Endothelial cell of umbilical vein (primary cell): ENCODE data around the gene OR51E2. TPM values are rescaled to one million over a fixed set of nuclear protein-coding genes. Genes with fewer than 3 reads are reported as not detected.

Experiments used
- BruUV-seq: library from RNA; stranded (reverse); fragments of 400-500 nt; replicated peaks from 2 replicates; lab custom pipeline; 2021; lab: Mats Ljungman, UMichigan
- CTCF ChIA-PET: fragments of 300-600, 350-600 bp; sonication (Branson Sonifier 250); formaldehyde crosslinking; loops from one replicate; lab custom pipeline; 2021; ENCODE audit warnings: antibody characterized with exemption, inconsistent platforms; lab: Charles Lee
- POLR2A ChIA-PET: fragments of 300-600, 350-600 bp; sonication (Branson Sonifier 250); formaldehyde crosslinking; loops from one replicate; lab custom pipeline; 2021; ENCODE audit warnings: antibody characterized with exemption, inconsistent platforms; lab: Charles Lee
- DNase-seq: peaks from one replicate; pipeline ENCODE4 v3.0.0-alpha.2; 2011; ENCODE audit warnings: low read depth, low spot score
- FAIRE-seq: peaks from 2 replicates; lab custom pipeline; 2011; peaks lifted over from hg19 to GRCh38; lab: Jason Lieb, UNC
- H2AFZ ChIP-seq: 2 replicates; pipeline ENCODE4 v1.6.0; 2012; ENCODE audit warnings: low read depth, low read length, control low read depth, inconsistent platforms
- H3K27ac ChIP-seq: 2 replicates; pipeline ENCODE4 v1.5.1; 2011; ENCODE audit warnings: low read depth, mild to moderate bottlenecking, control low read depth, low read length, moderate library complexity; ENCODE audit not compliant: insufficient read depth
- H3K27me3 ChIP-seq, 2 experiments: 2 replicates each; pipeline versions ENCODE4 v1.6.0 to v1.6.1; 2011; ENCODE audit warnings: low read length in 2 of 2, mixed read lengths in 1 of 2; ENCODE audit not compliant: control insufficient read depth in 2 of 2, insufficient read depth in 2 of 2
- H3K36me3 ChIP-seq, 2 experiments: 2 replicates in 1 of 2; 3 replicates in 1 of 2; pipeline ENCODE4 v1.5.1; 2011; ENCODE audit warnings: low read length in 2 of 2, mild to moderate bottlenecking in 1 of 2, moderate library complexity in 1 of 2; ENCODE audit not compliant: control insufficient read depth in 2 of 2, insufficient read depth in 2 of 2; ENCODE audit errors: extremely low read depth in 1 of 2
- H3K4me1 ChIP-seq: 3 replicates; pipeline ENCODE4 v1.5.1; 2011; ENCODE audit warnings: mild to moderate bottlenecking, low read length; ENCODE audit not compliant: control insufficient read depth, insufficient read depth; ENCODE audit errors: extremely low read depth
- H3K4me2 ChIP-seq: 2 replicates; pipeline ENCODE4 v1.6.1; 2011; ENCODE audit warnings: low read length, control low read depth, mixed read lengths; ENCODE audit not compliant: insufficient read depth
- H3K4me3 ChIP-seq, 3 experiments: fragments of 200-600 bp in 1 of 3; sonication (generic), shearing (Covaris generic) in 1 of 3; replicated peaks in 1 of 3; 2 replicates each; pipeline ENCODE4 v1.5.1; 2011 to 2016; ENCODE audit warnings: control low read depth in 3 of 3, low read length in 3 of 3, mild to moderate bottlenecking in 2 of 3, inconsistent platforms in 1 of 3, low read depth in 1 of 3, moderate library complexity in 1 of 3; ENCODE audit not compliant: insufficient read depth in 1 of 3
- H3K79me2 ChIP-seq: 2 replicates; pipeline ENCODE4 v1.6.0; 2012; ENCODE audit warnings: low read length, inconsistent platforms; ENCODE audit not compliant: control insufficient read depth, insufficient read depth
- H3K9ac ChIP-seq: replicated peaks from 2 replicates; pipeline ENCODE3; 2011; ENCODE audit warnings: low read length, control low read depth; ENCODE audit not compliant: insufficient read depth; ENCODE audit errors: extremely low read depth
- H3K9me1 ChIP-seq: replicated peaks from 3 replicates; pipeline ENCODE4 v1.6.0; 2011; ENCODE audit warnings: mild to moderate bottlenecking, low read length; ENCODE audit not compliant: control insufficient read depth, insufficient read depth; ENCODE audit errors: extremely low read depth
- H3K9me3 ChIP-seq: replicated peaks from 2 replicates; pipeline ENCODE4 v1.5.1; 2012; ENCODE audit warnings: low read length, inconsistent platforms; ENCODE audit not compliant: control insufficient read depth, insufficient read depth
- H4K20me1 ChIP-seq: replicated peaks from 2 replicates; pipeline ENCODE3; 2011; ENCODE audit warnings: mild to moderate bottlenecking, low read length; ENCODE audit not compliant: control insufficient read depth, insufficient read depth; ENCODE audit errors: extremely low read depth
- EZH2 ChIP-seq: IDR thresholded peaks from 2 replicates; pipeline ENCODE4 v1.6.1; 2012; ENCODE audit warnings: borderline replicate concordance, low read depth, mild to moderate bottlenecking, moderate library complexity, low read length, inconsistent platforms; ENCODE audit not compliant: severe bottlenecking
- FOS ChIP-seq: IDR thresholded peaks from 2 replicates; pipeline ENCODE4 v1.6.1; 2011; ENCODE audit warnings: mild to moderate bottlenecking, low read length, moderate library complexity, borderline replicate concordance; ENCODE audit not compliant: insufficient read depth
- GATA2 ChIP-seq: IDR thresholded peaks from 2 replicates; pipeline ENCODE4 v1.7.0; 2011; ENCODE audit warnings: low read depth, mild to moderate bottlenecking, moderate library complexity, mixed read lengths, low read length; ENCODE audit not compliant: insufficient read length, insufficient read depth
- JUN ChIP-seq: IDR thresholded peaks from 2 replicates; pipeline ENCODE4 v1.6.1; 2011; ENCODE audit warnings: borderline replicate concordance, low read depth; ENCODE audit not compliant: insufficient read length, insufficient read depth
- MYC ChIP-seq: IDR thresholded peaks from one replicate; pipeline ENCODE4 v1.6.1; 2011; ENCODE audit warnings: mild to moderate bottlenecking, low read depth, low read length
- POLR2A ChIP-seq: IDR thresholded peaks from 2 replicates; pipeline ENCODE4 v1.6.1; 2012; ENCODE audit warnings: low read depth, mild to moderate bottlenecking, control low read depth, low read length
- POLR2AphosphoS5 ChIP-seq: IDR thresholded peaks from 2 replicates; pipeline ENCODE4 v1.6.1; 2012; ENCODE audit warnings: low read depth, mild to moderate bottlenecking, control low read depth, low read length, moderate library complexity; ENCODE audit not compliant: insufficient read depth
- dilution Hi-C: fragments of 300-500 bp; cut with MboI; formaldehyde crosslinking; loops from one replicate; pipeline ENCODE4 v1.15.0; 2019; ENCODE audit warnings: low sequenced_read_pairs; ENCODE audit not compliant: extremely low pct_ligation_motif_present
- intact Hi-C: fragments of 100-400 bp; cut with micrococcal nuclease; formaldehyde crosslinking; loops from one replicate; pipeline ENCODE4 v1.10.0; 2022
- polyA plus RNA-seq, 4 experiments: library from polyadenylated mRNA; depleted of rRNA in 3 of 4; stranded (reverse) in 3 of 4; unstranded in 1 of 4; fragments of >200 nt; gene quantifications; 2 replicates each; pipeline versions ENCODE4 v1.2.1 to v1.2.3, GENCODE V29; 2011 to 2012; ENCODE audit warnings: missing spikeins in 1 of 4
- total RNA-seq: library from RNA; stranded (reverse); gene quantifications from 2 replicates; pipeline ENCODE4 v1.2.3, GENCODE V29; 2021
- TF ChIP-seq, protein P1 (sequence below), 2 donors: IDR thresholded peaks; 1 replicate in 1 of 2; 2 replicates in 1 of 2; pipeline ENCODE4 v1.5.1; 2011; ENCODE audit warnings: low read length in 2 of 2, mild to moderate bottlenecking in 2 of 2, moderate library complexity in 2 of 2, control low read depth in 1 of 2, inconsistent platforms in 1 of 2, low read depth in 1 of 2; ENCODE audit not compliant: insufficient read depth in 1 of 2; ENCODE audit errors: extremely low read depth in 1 of 2
- TF ChIP-seq, protein P2 (sequence below): IDR thresholded peaks from 2 replicates; pipeline ENCODE4 v1.6.1; 2011; ENCODE audit not compliant: insufficient read depth, insufficient read length

Gene OR51E2
- total and polyA plus RNA-seq, 2 donors (not counting 3 experiments of a cell fraction or from before 2014, with no cell fraction given) = not detected

DNA sequence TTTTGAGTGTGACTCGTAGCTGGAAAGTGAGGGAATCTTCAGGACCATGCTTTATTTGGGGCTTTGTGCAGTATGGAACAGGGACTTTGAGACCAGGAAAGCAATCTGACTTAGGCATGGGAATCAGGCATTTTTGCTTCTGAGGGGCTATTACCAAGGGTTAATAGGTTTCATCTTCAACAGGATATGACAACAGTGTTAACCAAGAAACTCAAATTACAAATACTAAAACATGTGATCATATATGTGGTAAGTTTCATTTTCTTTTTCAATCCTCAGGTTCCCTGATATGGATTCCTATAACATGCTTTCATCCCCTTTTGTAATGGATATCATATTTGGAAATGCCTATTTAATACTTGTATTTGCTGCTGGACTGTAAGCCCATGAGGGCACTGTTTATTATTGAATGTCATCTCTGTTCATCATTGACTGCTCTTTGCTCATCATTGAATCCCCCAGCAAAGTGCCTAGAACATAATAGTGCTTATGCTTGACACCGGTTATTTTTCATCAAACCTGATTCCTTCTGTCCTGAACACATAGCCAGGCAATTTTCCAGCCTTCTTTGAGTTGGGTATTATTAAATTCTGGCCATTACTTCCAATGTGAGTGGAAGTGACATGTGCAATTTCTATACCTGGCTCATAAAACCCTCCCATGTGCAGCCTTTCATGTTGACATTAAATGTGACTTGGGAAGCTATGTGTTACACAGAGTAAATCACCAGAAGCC is 42.9 kb downstream of the OR51E2 start:
- Histone ChIP-seq H3K4me3 (no peak overlapping the region), H3K4me2 (no peak overlapping the region), H3K27me3 (no peaks in the 10 kb centered on the region), H3K79me2 (no peaks in the 10 kb centered on the region), H3K9me1 (no peaks in the 10 kb centered on the region), H4K20me1 (no peaks in the 10 kb centered on the region), H3K9ac (no peak overlapping the region), H3K9me3 (no peaks in the 10 kb centered on the region), H3K27ac (no peak overlapping the region), H2AFZ (no peak overlapping the region), H3K36me3 (no peaks in the 10 kb centered on the region), H3K4me1 (no peaks in the 10 kb centered on the region)
- TF ChIP-seq, protein P1, sequence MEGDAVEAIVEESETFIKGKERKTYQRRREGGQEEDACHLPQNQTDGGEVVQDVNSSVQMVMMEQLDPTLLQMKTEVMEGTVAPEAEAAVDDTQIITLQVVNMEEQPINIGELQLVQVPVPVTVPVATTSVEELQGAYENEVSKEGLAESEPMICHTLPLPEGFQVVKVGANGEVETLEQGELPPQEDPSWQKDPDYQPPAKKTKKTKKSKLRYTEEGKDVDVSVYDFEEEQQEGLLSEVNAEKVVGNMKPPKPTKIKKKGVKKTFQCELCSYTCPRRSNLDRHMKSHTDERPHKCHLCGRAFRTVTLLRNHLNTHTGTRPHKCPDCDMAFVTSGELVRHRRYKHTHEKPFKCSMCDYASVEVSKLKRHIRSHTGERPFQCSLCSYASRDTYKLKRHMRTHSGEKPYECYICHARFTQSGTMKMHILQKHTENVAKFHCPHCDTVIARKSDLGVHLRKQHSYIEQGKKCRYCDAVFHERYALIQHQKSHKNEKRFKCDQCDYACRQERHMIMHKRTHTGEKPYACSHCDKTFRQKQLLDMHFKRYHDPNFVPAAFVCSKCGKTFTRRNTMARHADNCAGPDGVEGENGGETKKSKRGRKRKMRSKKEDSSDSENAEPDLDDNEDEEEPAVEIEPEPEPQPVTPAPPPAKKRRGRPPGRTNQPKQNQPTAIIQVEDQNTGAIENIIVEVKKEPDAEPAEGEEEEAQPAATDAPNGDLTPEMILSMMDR (IDR thresholded peaks at IDR 0.05; ENCODE audit: extremely low read depth in 1 of 2, insufficient read depth in 1 of 2, low read depth in 1 of 2, low read length in 2 of 2) = no peak
- TF ChIP-seq POLR2A (no peak), FOS (no peak), JUN (no peak), EZH2 (no peak), MYC (no peak), POLR2AphosphoS5 (no peak), GATA2 (no peak)
- TF ChIP-seq, protein P2, sequence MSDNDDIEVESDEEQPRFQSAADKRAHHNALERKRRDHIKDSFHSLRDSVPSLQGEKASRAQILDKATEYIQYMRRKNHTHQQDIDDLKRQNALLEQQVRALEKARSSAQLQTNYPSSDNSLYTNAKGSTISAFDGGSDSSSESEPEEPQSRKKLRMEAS = no peak
- ChIA-PET POLR2A (no interaction called here), CTCF (no interaction called here)
- intact Hi-C loops (no loop called here), dilution Hi-C loops (no loop called here)
- no peak for FAIRE-seq
- DNase-seq = no peak
- no TSS peak for BruUV-seq
